ENCODE measurements around the gene ZNF311.
A peak's percentile ranks its signal among the peaks of the same experiment; 100 is the strongest.
"Not testable (repeated sequence)": the region's sequence is repeated elsewhere in the genome, so short reads cannot be mapped to it uniquely, and the experiment has no call there.

Gene ZNF311

GRCh38 chr6:28982476-28983266 is 22.4 kb downstream of the ZNF311 start:
- DNase-seq (ENCODE audit: low spot score) (peak; percentile 50), FAIRE-seq (no peak)

GRCh38 chr6:28981833-28982475 is 23.2 kb downstream of the ZNF311 start:
- FAIRE-seq (no peak), DNase-seq (ENCODE audit: low spot score) (peak; percentile 88)

- DNase-seq (ENCODE audit: low spot score) (peak; percentile 59), FAIRE-seq (no peak)
These were observed 23.7 kb downstream of the ZNF311 start for GRCh38 chr6:28981431-28981832.

- peak; percentile 11 for FAIRE-seq
These were observed 24.2 kb downstream of the ZNF311 start for GRCh38 chr6:28980852-28981430.

GRCh38 chr6:28980137-28980851 is 24.8 kb downstream of the ZNF311 start:
- DNase-seq (ENCODE audit: low spot score) (no peak), FAIRE-seq (no peak)

More at GRCh38 chr6:28980852-28981430, 24.2 kb downstream of the ZNF311 start:
- peak; percentile 79 for DNase-seq (ENCODE audit: low spot score)

GRCh38 chr6:28979679-28980078 is 25.4 kb downstream of the ZNF311 start:
- DNase-seq (ENCODE audit: low spot score) (no peak), FAIRE-seq (no peak)

- DNase-seq (ENCODE audit: low spot score) = no peak
- no peak for FAIRE-seq
These were observed 26.1 kb downstream of the ZNF311 start for GRCh38 chr6:28978959-28979561.

GRCh38 chr6:28978133-28978491 is 27.0 kb downstream of the ZNF311 start:
- DNase-seq (ENCODE audit: low spot score) (no peak), FAIRE-seq (no peak)

- DNase-seq (ENCODE audit: low spot score) = no peak
- FAIRE-seq = no peak
These were observed 27.6 kb downstream of the ZNF311 start for GRCh38 chr6:28977341-28978132.

- DNase-seq (ENCODE audit: low spot score) (no peak), FAIRE-seq (no peak)
These were observed 28.4 kb downstream of the ZNF311 start for GRCh38 chr6:28976677-28977076.

- DNase-seq (ENCODE audit: low spot score) (no peak), FAIRE-seq (no peak)
These were observed 30.6 kb downstream of the ZNF311 start for GRCh38 chr6:28974505-28974904.

- not testable (repeated sequence) for FAIRE-seq; DNase-seq (ENCODE audit: low spot score)
These were observed 35.1 kb downstream of the ZNF311 start for GRCh38 chr6:28970056-28970455.

GRCh38 chr6:28969129-28969528 is 36.0 kb downstream of the ZNF311 start:
- FAIRE-seq (no peak), DNase-seq (ENCODE audit: low spot score) (no peak)

GRCh38 chr6:28968476-28968875 is 36.6 kb downstream of the ZNF311 start:
- FAIRE-seq = no peak
- DNase-seq (ENCODE audit: low spot score) = no peak

GRCh38 chr6:28965706-28966105 is 39.4 kb downstream of the ZNF311 start:
- no peak for FAIRE-seq
- DNase-seq (ENCODE audit: low spot score) = no peak

- FAIRE-seq (no peak), DNase-seq (ENCODE audit: low spot score) (no peak)
These were observed 44.1 kb downstream of the ZNF311 start for GRCh38 chr6:28960846-28961500.

- DNase-seq (ENCODE audit: low spot score); FAIRE-seq: not testable (repeated sequence)
These were observed 46.4 kb downstream of the ZNF311 start for GRCh38 chr6:28958561-28959243.

GRCh38 chr6:28957795-28958314 is 47.3 kb downstream of the ZNF311 start:
- not testable (repeated sequence) for FAIRE-seq; DNase-seq (ENCODE audit: low spot score)

- FAIRE-seq (no peak), DNase-seq (ENCODE audit: low spot score) (no peak)
These were observed 48.8 kb downstream of the ZNF311 start for GRCh38 chr6:28956331-28956730.
